HG02884 (cell line): Measurements from ENCODE around the gene COPS4.
A peak's percentile ranks its signal among the peaks of the same experiment; 100 is the strongest.
"Not testable (repeated sequence)": the region's sequence is repeated elsewhere in the genome, so short reads cannot be mapped to it uniquely, and the experiment has no call there.

ENCODE experiments used
- ATAC-seq: cut with Tn5 transposase; IDR thresholded peaks from one replicate; pipeline ENCODE4 v1.9.1; 2021; ENCODE audit warnings: mild to moderate bottlenecking, moderate library complexity; ENCODE audit not compliant: unreplicated experiment

Gene COPS4

GRCh38 chr4:83022724-83023450 is 12.1 kb upstream of the COPS4 start:
- ATAC-seq: no peak

DNA sequence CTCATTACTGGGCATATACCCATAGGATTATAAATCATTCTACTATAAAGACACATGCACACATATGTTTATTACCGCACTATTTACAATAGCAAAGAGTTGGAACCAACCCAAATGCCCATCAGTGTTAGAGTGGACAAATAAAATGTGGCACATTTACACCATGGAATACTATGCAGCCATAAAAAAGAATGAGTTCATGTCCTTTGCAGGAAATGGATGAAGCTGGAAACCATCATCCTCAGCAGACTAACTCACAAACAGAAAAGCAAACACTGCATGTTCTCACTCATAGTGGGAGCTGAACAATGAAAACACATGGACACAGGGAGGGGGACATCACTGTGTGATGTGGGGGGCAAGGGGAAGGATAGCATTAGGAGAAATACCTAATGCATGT is 11.4 kb upstream of the COPS4 start:
- not testable (repeated sequence) for ATAC-seq

GRCh38 chr4:83024233-83024632 is 10.8 kb upstream of the COPS4 start:
- no peak for ATAC-seq

- no peak for ATAC-seq
These were observed 9.4 kb upstream of the COPS4 start for GRCh38 chr4:83025563-83025962.

GRCh38 chr4:83028976-83029375 is 6.0 kb upstream of the COPS4 start:
- ATAC-seq: no peak

GRCh38 chr4:83029688-83030087 is 5.3 kb upstream of the COPS4 start:
- ATAC-seq: no peak

- ATAC-seq: no peak
These were observed 2.1 kb downstream of the COPS4 start for GRCh38 chr4:83036991-83037665.

GRCh38 chr4:83040269-83040668 is 5.3 kb downstream of the COPS4 start:
- no peak for ATAC-seq

- ATAC-seq: not testable (repeated sequence)
These were observed 8.2 kb downstream of the COPS4 start for GRCh38 chr4:83043157-83043556.

GRCh38 chr4:83043801-83044407 is 8.9 kb downstream of the COPS4 start:
- no peak for ATAC-seq

- ATAC-seq: no peak
These were observed 11.9 kb downstream of the COPS4 start for GRCh38 chr4:83046693-83047473.

- not testable (repeated sequence) for ATAC-seq
These were observed 13.8 kb downstream of the COPS4 start for GRCh38 chr4:83048781-83049180.

- no peak for ATAC-seq
These were observed 19.9 kb downstream of the COPS4 start for GRCh38 chr4:83054928-83055327.

DNA sequence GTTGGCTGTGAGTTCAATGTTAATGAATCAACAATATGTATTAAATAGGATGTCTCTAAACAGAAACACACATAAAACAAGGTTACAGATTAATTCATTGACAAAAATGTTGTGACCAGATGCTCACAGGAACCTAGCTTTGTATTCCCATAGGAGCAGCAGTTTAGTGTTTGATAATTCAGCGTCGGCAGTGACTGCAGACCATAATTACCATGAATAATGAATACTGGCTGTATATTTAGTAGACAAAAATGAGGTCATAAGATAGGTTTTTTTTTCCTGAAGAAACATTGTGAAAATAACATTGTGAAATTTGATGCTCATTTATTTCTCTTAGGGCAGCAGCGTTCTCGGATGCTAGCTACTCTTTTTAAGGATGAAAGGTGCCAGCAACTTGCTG is 27.8 kb downstream of the COPS4 start:
- ATAC-seq: no peak

GRCh38 chr4:83065266-83065665 is 30.3 kb downstream of the COPS4 start:
- ATAC-seq: no peak

DNA sequence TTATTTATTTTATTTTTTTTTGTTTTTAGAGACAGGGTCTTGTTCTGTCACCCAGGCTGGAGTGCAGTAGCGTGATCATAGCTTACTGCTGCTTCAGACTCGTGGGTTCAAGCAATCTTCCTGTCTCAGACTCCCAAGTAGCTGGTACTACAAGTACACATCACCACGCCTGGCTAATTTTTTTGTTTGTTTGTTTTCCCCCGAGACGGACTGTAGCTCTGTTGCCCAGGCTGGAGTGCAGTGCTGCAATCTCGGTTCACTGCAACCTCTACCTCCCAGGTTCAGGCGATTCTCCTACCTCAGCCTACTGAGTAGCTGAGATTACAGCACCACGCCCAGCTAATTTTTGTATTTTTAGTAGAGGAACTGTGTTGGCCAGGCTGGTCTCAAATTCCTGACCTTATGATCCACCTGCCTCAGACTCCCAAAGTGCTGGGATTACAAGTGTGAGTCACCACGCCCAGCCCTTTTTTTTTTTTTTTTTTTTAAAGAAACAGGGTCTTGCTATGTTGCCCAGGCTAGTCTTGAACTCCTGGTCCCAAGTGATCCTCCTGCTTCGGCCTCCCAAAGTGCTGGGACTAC is 32.2 kb downstream of the COPS4 start:
- ATAC-seq: no peak

GRCh38 chr4:83071116-83071515 is 36.1 kb downstream of the COPS4 start:
- no peak for ATAC-seq

- ATAC-seq: peak; percentile 92
These were observed 39.2 kb downstream of the COPS4 start for GRCh38 chr4:83074086-83074704.

GRCh38 chr4:83074783-83075182 is 39.8 kb downstream of the COPS4 start:
- ATAC-seq: not testable (repeated sequence)

DNA sequence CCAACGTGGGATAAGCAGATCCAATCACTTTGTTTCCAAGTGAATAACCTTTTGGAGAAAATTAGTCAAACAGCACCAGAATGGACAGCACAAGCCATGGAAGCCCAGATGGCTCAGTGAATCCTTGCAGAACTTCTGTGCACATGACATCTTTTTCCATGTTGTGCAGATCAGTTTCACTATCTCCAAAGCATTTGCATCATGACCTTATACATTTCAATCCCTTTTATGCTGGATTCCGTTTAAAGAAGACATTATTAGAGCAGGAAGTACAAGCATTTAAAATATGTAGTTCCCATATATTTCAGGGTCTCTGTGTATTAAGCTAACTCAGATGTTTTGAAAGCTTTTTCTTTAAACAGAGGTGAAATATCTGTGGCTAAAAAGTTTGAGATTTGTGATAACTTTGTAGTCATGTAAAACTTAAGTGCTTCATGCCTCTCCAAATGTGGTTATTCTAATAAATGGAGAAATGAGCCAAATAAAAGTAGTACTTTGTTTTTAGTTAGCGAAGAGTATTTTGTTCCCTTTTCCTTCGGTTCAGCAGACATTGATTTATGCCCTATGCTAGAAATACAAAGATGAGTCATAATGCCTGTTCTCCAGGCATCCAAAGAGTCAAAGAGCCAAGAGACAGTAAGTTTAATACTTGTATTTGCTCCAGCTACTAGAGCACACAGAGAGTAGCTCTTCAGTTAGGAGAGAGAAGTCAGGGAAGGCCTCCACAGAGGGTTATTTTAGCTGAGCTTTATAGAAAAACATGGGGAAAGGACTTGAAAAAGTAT is 40.5 kb downstream of the COPS4 start:
- ATAC-seq: no peak
